GM18498 (cell line): ENCODE results near the gene ZC3H18.

Experiments used
- ATAC-seq: cut with Tn5 transposase; IDR thresholded peaks from one replicate; pipeline ENCODE4 v1.9.1; 2021; ENCODE audit warnings: mild to moderate bottlenecking, moderate library complexity; ENCODE audit not compliant: unreplicated experiment

ZC3H18 gene

GRCh38 chr16:88569985-88570690 lies at the start of gene ZC3H18:
Gene ZC3H18 (plus strand): TSS chr16:88570403. CDS start chr16:88577124, 6,721 bp downstream.
- ATAC-seq = peak; percentile 81

GRCh38 chr16:88521674-88522073 lies 48.5 kb upstream of the ZC3H18 start:
- no peak for ATAC-seq

GRCh38 chr16:88522276-88522949 lies 47.8 kb upstream of the ZC3H18 start:
- no peak for ATAC-seq

GRCh38 chr16:88523309-88524161 lies 46.7 kb upstream of the ZC3H18 start:
- no peak for ATAC-seq

- no peak for ATAC-seq
These were observed 45.8 kb upstream of the ZC3H18 start for GRCh38 chr16:88524274-88524972.

- ATAC-seq = no peak
These were observed 45.1 kb upstream of the ZC3H18 start for GRCh38 chr16:88524973-88525662.

- ATAC-seq = no peak
These were observed 44.6 kb upstream of the ZC3H18 start for GRCh38 chr16:88525663-88525990.

GRCh38 chr16:88526008-88526905 lies 43.9 kb upstream of the ZC3H18 start:
- ATAC-seq = no peak

- ATAC-seq = no peak
These were observed 43.4 kb upstream of the ZC3H18 start for GRCh38 chr16:88526906-88527185.

- peak; percentile 51 for ATAC-seq
These were observed 42.8 kb upstream of the ZC3H18 start for GRCh38 chr16:88527186-88527936.

GRCh38 chr16:88527937-88528743 lies 42.1 kb upstream of the ZC3H18 start:
- no peak for ATAC-seq

GRCh38 chr16:88528902-88529318 lies 41.3 kb upstream of the ZC3H18 start:
- no peak for ATAC-seq

GRCh38 chr16:88529596-88529995 lies 40.6 kb upstream of the ZC3H18 start:
- ATAC-seq = no peak

- no peak for ATAC-seq
These were observed 39.9 kb upstream of the ZC3H18 start for GRCh38 chr16:88530051-88530857.

GRCh38 chr16:88530858-88531203 lies 39.4 kb upstream of the ZC3H18 start:
- no peak for ATAC-seq

GRCh38 chr16:88531346-88531745 lies 38.9 kb upstream of the ZC3H18 start:
- ATAC-seq = no peak

GRCh38 chr16:88531931-88532433 lies 38.2 kb upstream of the ZC3H18 start:
- no peak for ATAC-seq
